SK-N-SH (cell line): Measurements from ENCODE around the gene MPDU1.

Experiments
- CTCF ChIP-seq: fragments of 200-600 bp; sonication (generic); IDR thresholded peaks from 2 replicates; pipeline ENCODE4 v1.6.1; 2017; ENCODE audit warnings: antibody characterized with exemption, mild to moderate bottlenecking, moderate library complexity
- EP300 ChIP-seq, 2 experiments: IDR thresholded peaks; 2 replicates each; pipeline versions ENCODE4 v1.4.0 to v1.6.1; 2012; ENCODE audit warnings: borderline replicate concordance in 1 of 2, low read depth in 1 of 2, low read length in 1 of 2
- MEF2A ChIP-seq: IDR thresholded peaks from 2 replicates; pipeline ENCODE4 v1.4.0; 2012; ENCODE audit warnings: low read depth, borderline replicate concordance
- POLR2AphosphoS5 ChIP-seq: IDR thresholded peaks from 2 replicates; pipeline ENCODE4 v1.6.1; 2012; ENCODE audit warnings: low read depth, low read length
- RCOR1 ChIP-seq: fragments of 150-350 bp; IDR thresholded peaks from 2 replicates; pipeline ENCODE4 v1.6.1; 2017; ENCODE audit warnings: antibody characterized with exemption, low read length
- REST ChIP-seq: IDR thresholded peaks from 2 replicates; pipeline ENCODE4 v1.6.1; 2012; ENCODE audit warnings: mild to moderate bottlenecking, low read depth, low read length, moderate library complexity
- TEAD4 ChIP-seq: IDR thresholded peaks from 2 replicates; pipeline ENCODE4 v1.4.0; 2012; ENCODE audit warnings: mild to moderate bottlenecking, borderline replicate concordance; ENCODE audit not compliant: insufficient read depth
- TF ChIP-seq, protein P1 (sequence below): IDR thresholded peaks from 2 replicates; pipeline ENCODE4 v1.4.0; 2012; ENCODE audit warnings: low read depth
- TF ChIP-seq, protein P2 (sequence below): IDR thresholded peaks from 2 replicates; pipeline ENCODE4 v1.4.0; 2012; ENCODE audit warnings: low read depth, borderline replicate concordance

DNA sequence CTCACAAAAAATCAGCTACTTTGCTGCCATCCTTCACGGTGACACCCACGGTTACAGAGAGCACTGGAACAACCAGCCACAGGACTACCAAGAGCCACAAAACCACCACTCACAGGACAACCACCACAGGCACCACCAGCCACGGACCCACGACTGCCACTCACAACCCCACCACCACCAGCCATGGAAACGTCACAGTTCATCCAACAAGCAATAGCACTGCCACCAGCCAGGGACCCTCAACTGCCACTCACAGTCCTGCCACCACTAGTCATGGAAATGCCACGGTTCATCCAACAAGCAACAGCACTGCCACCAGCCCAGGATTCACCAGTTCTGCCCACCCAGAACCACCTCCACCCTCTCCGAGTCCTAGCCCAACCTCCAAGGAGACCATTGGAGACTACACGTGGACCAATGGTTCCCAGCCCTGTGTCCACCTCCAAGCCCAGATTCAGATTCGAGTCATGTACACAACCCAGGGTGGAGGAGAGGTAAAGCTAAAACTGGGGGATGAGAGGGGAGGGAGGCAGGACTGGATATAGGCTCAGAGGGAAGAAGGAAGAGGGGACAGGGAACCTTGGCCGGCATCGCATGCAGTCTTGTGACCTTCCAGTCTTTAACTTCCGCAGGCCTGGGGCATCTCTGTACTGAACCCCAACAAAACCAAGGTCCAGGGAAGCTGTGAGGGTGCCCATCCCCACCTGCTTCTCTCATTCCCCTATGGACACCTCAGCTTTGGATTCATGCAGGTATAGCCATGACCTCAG lies 3.6 kb upstream of the MPDU1 start:
- no peak for TF ChIP-seq CTCF
- TF ChIP-seq REST, result no peak
- TF ChIP-seq, protein P1, sequence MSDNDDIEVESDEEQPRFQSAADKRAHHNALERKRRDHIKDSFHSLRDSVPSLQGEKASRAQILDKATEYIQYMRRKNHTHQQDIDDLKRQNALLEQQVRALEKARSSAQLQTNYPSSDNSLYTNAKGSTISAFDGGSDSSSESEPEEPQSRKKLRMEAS, result no peak
- no peak for TF ChIP-seq POLR2AphosphoS5
- TF ChIP-seq RCOR1, result no peak
- TF ChIP-seq, protein P2, sequence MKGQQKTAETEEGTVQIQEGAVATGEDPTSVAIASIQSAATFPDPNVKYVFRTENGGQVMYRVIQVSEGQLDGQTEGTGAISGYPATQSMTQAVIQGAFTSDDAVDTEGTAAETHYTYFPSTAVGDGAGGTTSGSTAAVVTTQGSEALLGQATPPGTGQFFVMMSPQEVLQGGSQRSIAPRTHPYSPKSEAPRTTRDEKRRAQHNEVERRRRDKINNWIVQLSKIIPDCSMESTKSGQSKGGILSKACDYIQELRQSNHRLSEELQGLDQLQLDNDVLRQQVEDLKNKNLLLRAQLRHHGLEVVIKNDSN, result no peak
- TF ChIP-seq TEAD4, result no peak
- no peak for TF ChIP-seq EP300 (IDR thresholded peaks at IDR 0.05; ENCODE audit: borderline replicate concordance in 1 of 2, low read depth in 1 of 2, low read length in 1 of 2)
- TF ChIP-seq MEF2A, result no peak
